HG02884 (cell line): ENCODE results near the gene MB.

ENCODE experiments used
- ATAC-seq: cut with Tn5 transposase; IDR thresholded peaks from one replicate; pipeline ENCODE4 v1.9.1; 2021; ENCODE audit warnings: mild to moderate bottlenecking, moderate library complexity; ENCODE audit not compliant: unreplicated experiment

MB gene

GRCh38 chr22:35618427-35619223, 1.5 kb upstream of the MB start:
- no peak for ATAC-seq

- no peak for ATAC-seq
These were observed 1.1 kb downstream of the MB start for GRCh38 chr22:35616043-35616442.

- ATAC-seq = no peak
These were observed 2.0 kb downstream of the MB start for GRCh38 chr22:35615156-35615555.

- no peak for ATAC-seq
These were observed 2.7 kb downstream of the MB start for GRCh38 chr22:35614404-35614803.

GRCh38 chr22:35612903-35613302, 4.2 kb downstream of the MB start:
- ATAC-seq = no peak

- ATAC-seq = no peak
These were observed 5.1 kb downstream of the MB start for GRCh38 chr22:35611891-35612576.

- ATAC-seq = no peak
These were observed 5.8 kb downstream of the MB start for GRCh38 chr22:35611200-35611890.

- ATAC-seq = no peak
These were observed 6.4 kb downstream of the MB start for GRCh38 chr22:35610741-35611140.

- ATAC-seq = no peak
These were observed 7.4 kb downstream of the MB start for GRCh38 chr22:35609761-35610160.

GRCh38 chr22:35609261-35609660, 7.9 kb downstream of the MB start:
- no peak for ATAC-seq

GRCh38 chr22:35608088-35608487, 9.0 kb downstream of the MB start:
- ATAC-seq = no peak

GRCh38 chr22:35606916-35607315, 10.2 kb downstream of the MB start:
- no peak for ATAC-seq

- no peak for ATAC-seq
These were observed 11.2 kb downstream of the MB start for GRCh38 chr22:35605851-35606481.

- no peak for ATAC-seq
These were observed 11.8 kb downstream of the MB start for GRCh38 chr22:35605369-35605680.

- no peak for ATAC-seq
These were observed 12.3 kb downstream of the MB start for GRCh38 chr22:35604621-35605368.

GRCh38 chr22:35601743-35602615, 15.2 kb downstream of the MB start:
- no peak for ATAC-seq

- ATAC-seq = no peak
These were observed 16.0 kb downstream of the MB start for GRCh38 chr22:35601013-35601580.

- ATAC-seq = no peak
These were observed 16.7 kb downstream of the MB start for GRCh38 chr22:35600476-35600875.

GRCh38 chr22:35599364-35599763, 17.8 kb downstream of the MB start:
- ATAC-seq = no peak

GRCh38 chr22:35598396-35598710, 18.8 kb downstream of the MB start:
- ATAC-seq = no peak
